HEK293 (cell line): ENCODE measurements around the gene NTN3.
A peak's percentile ranks its signal among the peaks of the same experiment; 100 is the strongest.

Source experiments
- CTCF ChIA-PET: fragments of 350-600 bp; formaldehyde crosslinking; extraction: SDS; loops from one replicate; lab custom pipeline; 2021; ENCODE audit warnings: antibody characterized with exemption; lab: Yijun Ruan, JAX
- POLR2A ChIA-PET: fragments of 300-600 bp; formaldehyde crosslinking; extraction: SDS; loops from one replicate; lab custom pipeline; 2020; ENCODE audit warnings: antibody characterized with exemption, inconsistent platforms; lab: Yijun Ruan, JAX
- H3K27ac ChIP-seq: fragments of 200-500 bp; sonication (Bioruptor generic); 2 replicates; pipeline ENCODE4 v1.5.1; 2014; ENCODE audit warnings: low read depth, low read length, control low read depth, inconsistent platforms; ENCODE audit errors: extremely low read depth
- H3K36me3 ChIP-seq, 2 experiments: fragments of 200-500 bp in 1 of 2; sonication (Bioruptor generic) in 1 of 2; 1 replicate in 1 of 2; 2 replicates in 1 of 2; pipeline ENCODE4 v1.5.1; 2014 to 2017; ENCODE audit warnings: inconsistent platforms in 2 of 2, low read length in 2 of 2; ENCODE audit not compliant: control insufficient read depth in 2 of 2, insufficient read depth in 1 of 2
- H3K4me1 ChIP-seq: fragments of 200-500 bp; sonication (Bioruptor generic); 2 replicates; pipeline ENCODE4 v1.5.1; 2014; ENCODE audit warnings: mild to moderate bottlenecking, low read length, inconsistent platforms; ENCODE audit not compliant: control insufficient read depth, insufficient read depth
- H3K4me3 ChIP-seq: 2 replicates; pipeline ENCODE4 v1.5.1; 2011; ENCODE audit warnings: low read depth, mild to moderate bottlenecking, control low read depth, low read length, moderate library complexity
- H3K9me3 ChIP-seq: fragments of 200-500 bp; sonication (Bioruptor generic); 2 replicates; pipeline ENCODE4 v1.5.1; 2014; ENCODE audit warnings: low read depth, low read length, inconsistent platforms; ENCODE audit not compliant: control insufficient read depth, insufficient read depth
- BCL11B ChIP-seq: fragments of 450-650 bp; formaldehyde crosslinking; IDR thresholded peaks from 2 replicates; pipeline ENCODE4 v1.5.1; 2016; ENCODE audit warnings: low read depth, missing biosample characterization, missing genetic modification characterization
- CTCF ChIP-seq: fragments of 450-650 bp; formaldehyde crosslinking; IDR thresholded peaks from 2 replicates; pipeline ENCODE4 v1.5.1; 2016; ENCODE audit warnings: missing biosample characterization, missing genetic modification characterization
- HOXD13 ChIP-seq: sonication (generic); formaldehyde crosslinking; IDR thresholded peaks from 2 replicates; pipeline ENCODE4 v1.8.0; 2022; ENCODE audit warnings: missing genetic modification reagents, borderline replicate concordance
- IKZF3 ChIP-seq: fragments of 450-650 bp; IDR thresholded peaks from 2 replicates; pipeline ENCODE4 v1.5.0; 2018; ENCODE audit warnings: missing biosample characterization, mild to moderate bottlenecking, missing genetic modification characterization, moderate library complexity
- TCF7L2 ChIP-seq: IDR thresholded peaks from 2 replicates; pipeline ENCODE4 v1.6.1; 2011; ENCODE audit warnings: low read depth, mild to moderate bottlenecking, inconsistent platforms, low read length, moderate library complexity, borderline replicate concordance
- ZBTB11 ChIP-seq: fragments of 450-650 bp; formaldehyde crosslinking; conservative IDR thresholded peaks from 2 replicates; pipeline ENCODE4 v1.5.1; 2016; ENCODE audit warnings: low read depth, missing biosample characterization, missing genetic modification characterization
- ZBTB6 ChIP-seq: fragments of 450-650 bp; formaldehyde crosslinking; IDR thresholded peaks from 2 replicates; pipeline ENCODE4 v1.5.1; 2017; ENCODE audit warnings: missing biosample characterization, missing genetic modification characterization
- ZNF114 ChIP-seq: fragments of 450-650 bp; formaldehyde crosslinking; IDR thresholded peaks from 2 replicates; pipeline ENCODE4 v1.5.0; 2017; ENCODE audit warnings: missing biosample characterization, missing genetic modification characterization
- ZNF140 ChIP-seq: fragments of 450-650 bp; formaldehyde crosslinking; IDR thresholded peaks from 2 replicates; pipeline ENCODE4 v1.5.1; 2016; ENCODE audit warnings: missing biosample characterization, missing genetic modification characterization
- ZNF169 ChIP-seq: fragments of 450-650 bp; formaldehyde crosslinking; IDR thresholded peaks from 2 replicates; pipeline ENCODE4 v1.5.1; 2016; ENCODE audit warnings: missing biosample characterization, missing genetic modification characterization
- ZNF37A ChIP-seq: fragments of 450-650 bp; IDR thresholded peaks from 2 replicates; pipeline ENCODE4 v1.5.1; 2018; ENCODE audit warnings: missing biosample characterization, missing genetic modification characterization
- ZNF558 ChIP-seq: fragments of 450-650 bp; formaldehyde crosslinking; IDR thresholded peaks from 2 replicates; pipeline ENCODE4 v1.5.1; 2016; ENCODE audit warnings: missing biosample characterization, missing genetic modification characterization
- ZNF600 ChIP-seq: fragments of 450-650 bp; formaldehyde crosslinking; IDR thresholded peaks from 2 replicates; pipeline ENCODE4 v1.5.1; 2016; ENCODE audit warnings: missing biosample characterization, missing genetic modification characterization
- ZNF654 ChIP-seq: fragments of 450-650 bp; formaldehyde crosslinking; IDR thresholded peaks from 2 replicates; pipeline ENCODE4 v1.5.1; 2016; ENCODE audit warnings: low read depth, missing biosample characterization, missing genetic modification characterization
- ZNF658 ChIP-seq: fragments of 450-650 bp; formaldehyde crosslinking; IDR thresholded peaks from 2 replicates; pipeline ENCODE4; 2016; ENCODE audit warnings: missing biosample characterization, missing genetic modification characterization
- ZNF664 ChIP-seq: fragments of 450-650 bp; formaldehyde crosslinking; IDR thresholded peaks from 2 replicates; pipeline ENCODE4 v1.5.1; 2016; ENCODE audit warnings: missing biosample characterization, missing genetic modification characterization
- ZNF768 ChIP-seq: fragments of 450-650 bp; formaldehyde crosslinking; IDR thresholded peaks from 2 replicates; pipeline ENCODE4 v1.5.1; 2018; ENCODE audit warnings: missing biosample characterization, mild to moderate bottlenecking, missing genetic modification characterization
- ZSCAN23 ChIP-seq: fragments of 450-650 bp; formaldehyde crosslinking; IDR thresholded peaks from 2 replicates; pipeline ENCODE4 v1.5.1; 2016; ENCODE audit warnings: missing biosample characterization, missing genetic modification characterization
- ZSCAN30 ChIP-seq: fragments of 450-650 bp; IDR thresholded peaks from 2 replicates; pipeline ENCODE4 v1.5.1; 2018; ENCODE audit warnings: missing biosample characterization, mild to moderate bottlenecking, missing genetic modification characterization, moderate library complexity
- TF ChIP-seq, protein P1 (sequence below): fragments of 450-650 bp; formaldehyde crosslinking; IDR thresholded peaks from 2 replicates; pipeline ENCODE4 v1.5.1; 2016; ENCODE audit warnings: missing biosample characterization, missing genetic modification characterization

The NTN3 gene

DNA sequence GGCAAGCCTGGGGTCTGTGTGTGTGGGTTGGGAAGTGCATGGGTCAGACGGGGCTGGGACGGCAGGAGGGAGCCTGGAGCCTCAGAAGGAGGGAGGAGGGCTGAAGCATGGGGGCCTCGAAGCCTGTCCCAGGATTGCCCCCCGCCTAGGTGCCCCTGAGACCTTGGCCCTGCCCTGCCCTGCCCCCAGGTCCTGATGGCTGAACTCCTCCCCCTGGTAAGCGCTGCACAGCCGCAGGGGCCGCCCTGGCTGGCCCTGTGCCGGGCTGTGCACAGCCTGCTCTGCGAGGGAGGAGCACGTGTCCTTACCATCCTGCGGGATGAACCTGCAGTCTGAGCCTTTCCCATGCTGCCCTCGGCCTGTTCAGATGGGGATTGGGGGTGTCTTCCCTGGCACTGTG, 6.8 kb upstream of the NTN3 start (continued):
- TF ChIP-seq ZNF558 (no peak), TCF7L2 (no peak), ZNF600 (tag by site-specific recombination) (peak; percentile 83), ZNF654 (tag by site-specific recombination) (no peak)

DNA sequence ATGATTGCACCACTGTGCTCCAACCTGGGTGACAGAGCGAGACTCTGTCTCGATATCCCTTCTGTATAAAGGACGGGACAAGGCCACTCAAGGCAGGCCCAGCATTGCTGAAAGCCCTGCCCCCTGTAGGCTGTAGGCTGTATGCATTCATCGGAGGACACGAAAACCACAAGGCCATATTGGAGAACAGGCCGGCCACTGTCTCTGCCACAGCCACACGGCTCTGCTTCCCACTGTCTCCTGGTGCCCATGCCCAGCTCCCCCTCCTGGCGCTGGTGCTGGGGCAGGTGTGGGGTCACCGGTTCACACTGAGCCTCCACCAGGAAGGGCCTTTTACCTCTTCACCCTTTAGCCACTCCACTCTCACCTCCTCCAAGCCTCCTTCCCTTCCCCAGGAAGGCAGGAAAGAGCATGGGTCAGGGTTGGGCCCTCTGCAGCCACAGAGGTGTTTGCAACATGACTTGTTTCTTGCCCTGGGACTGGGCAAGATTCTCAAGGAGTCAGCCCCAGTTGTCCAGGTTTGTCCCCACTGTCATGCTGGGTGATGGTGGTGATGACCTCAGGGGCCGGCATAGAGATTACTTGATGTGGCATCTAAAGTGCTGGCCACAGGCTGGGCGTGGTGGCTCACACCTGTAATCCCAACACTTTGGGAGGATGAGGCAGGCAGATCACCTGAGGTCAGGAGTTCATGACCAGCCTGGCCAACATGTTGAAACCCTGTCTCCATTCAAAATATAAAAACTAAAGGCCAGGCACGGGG, 5.3 kb upstream of the NTN3 start:
- POLR2A ChIA-PET: no interaction called here
- no peak overlapping the region for H3K4me3 ChIP-seq
- peaks cover 0 to 31% of the 10 kb centered on the region in 2 experiments; a peak in 1 of 3 replicates for H3K36me3 ChIP-seq
- H3K27ac ChIP-seq: no peak overlapping the region
- peaks cover 19% of the 10 kb centered on the region for H3K4me1 ChIP-seq
- TF ChIP-seq IKZF3 (tag by site-specific recombination) (peak; percentile 33; the same call in 1 of the 2 replicates), ZNF558 (no peak), ZNF114 (tag by site-specific recombination) (no peak), CTCF (peak; percentile 44; the same call in 1 of the 2 replicates), HOXD13 (CRISPR knock-in tag) (no peak), ZBTB11 (tag by site-specific recombination) (no peak), BCL11B (peak; percentile 54; the same call in 1 of the 2 replicates), ZSCAN30 (peak; percentile 33; the same call in 1 of the 2 replicates), ZNF658 (tag by site-specific recombination) (no peak), ZNF37A (tag by site-specific recombination) (no peak), ZSCAN23 (tag by site-specific recombination) (no peak), ZNF140 (tag by site-specific recombination) (no peak), ZNF768 (no peak), ZNF664 (tag by site-specific recombination) (no peak), ZBTB6 (tag by site-specific recombination) (peak; percentile 50; the same call in 1 of the 2 replicates), ZNF169 (tag by site-specific recombination) (no peak)
- TF ChIP-seq, protein P1, sequence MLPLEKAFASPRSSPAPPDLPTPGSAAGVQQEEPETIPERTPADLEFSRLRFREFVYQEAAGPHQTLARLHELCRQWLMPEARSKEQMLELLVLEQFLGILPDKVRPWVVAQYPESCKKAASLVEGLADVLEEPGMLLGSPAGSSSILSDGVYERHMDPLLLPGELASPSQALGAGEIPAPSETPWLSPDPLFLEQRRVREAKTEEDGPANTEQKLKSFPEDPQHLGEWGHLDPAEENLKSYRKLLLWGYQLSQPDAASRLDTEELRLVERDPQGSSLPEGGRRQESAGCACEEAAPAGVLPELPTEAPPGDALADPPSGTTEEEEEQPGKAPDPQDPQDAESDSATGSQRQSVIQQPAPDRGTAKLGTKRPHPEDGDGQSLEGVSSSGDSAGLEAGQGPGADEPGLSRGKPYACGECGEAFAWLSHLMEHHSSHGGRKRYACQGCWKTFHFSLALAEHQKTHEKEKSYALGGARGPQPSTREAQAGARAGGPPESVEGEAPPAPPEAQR (tag by site-specific recombination): no peak
- CTCF ChIA-PET: interaction anchor here (0.7 kb wide), 1 partner anchor 36 kb away, joined by 4 read pairs; no protein-coding TSS in a partner anchor
- no peaks in the 10 kb centered on the region for H3K9me3 ChIP-seq
